GDM1 (cell line): Measurements from ENCODE around the gene ZNF337.
A peak's percentile ranks its signal among the peaks of the same experiment; 100 is the strongest.
"Not testable (repeated sequence)": the region's sequence is repeated elsewhere in the genome, so short reads cannot be mapped to it uniquely, and the experiment has no call there.

Experiments
- DNase-seq: peaks from one replicate; lab custom pipeline; 2025; lab: John Stamatoyannopoulos, UW

ZNF337 gene

GRCh38 chr20:25696371-25697131 lies at the start of gene ZNF337:
Gene ZNF337, minus strand, starts transcription at chr20:25696853. Its CDS starts 10,436 bp downstream, at chr20:25686417.
- DNase-seq = peak; percentile 95

GRCh38 chr20:25745738-25746137 lies 49.1 kb upstream of the ZNF337 start:
- no peak for DNase-seq

GRCh38 chr20:25745100-25745499 lies 48.4 kb upstream of the ZNF337 start:
- DNase-seq = no peak

DNA sequence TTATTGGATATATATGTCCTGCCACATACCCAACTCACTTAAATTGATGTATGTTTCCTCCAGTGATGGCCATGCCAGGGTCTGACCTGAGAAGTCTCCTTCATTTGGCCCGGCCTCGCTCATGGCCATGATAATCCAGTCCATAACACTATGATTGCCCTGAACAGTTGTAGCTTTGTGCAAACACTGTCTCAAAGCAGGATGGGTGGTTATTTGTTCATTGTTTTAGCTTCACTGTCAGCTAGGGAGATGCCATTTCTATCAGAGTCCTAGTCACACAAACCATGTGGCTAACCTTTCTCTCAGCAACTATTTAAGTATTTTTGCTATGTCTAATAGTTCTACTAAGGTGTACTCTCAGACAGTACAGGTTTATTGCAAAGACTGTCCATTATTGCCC lies 47.6 kb upstream of the ZNF337 start:
- no peak for DNase-seq

DNA sequence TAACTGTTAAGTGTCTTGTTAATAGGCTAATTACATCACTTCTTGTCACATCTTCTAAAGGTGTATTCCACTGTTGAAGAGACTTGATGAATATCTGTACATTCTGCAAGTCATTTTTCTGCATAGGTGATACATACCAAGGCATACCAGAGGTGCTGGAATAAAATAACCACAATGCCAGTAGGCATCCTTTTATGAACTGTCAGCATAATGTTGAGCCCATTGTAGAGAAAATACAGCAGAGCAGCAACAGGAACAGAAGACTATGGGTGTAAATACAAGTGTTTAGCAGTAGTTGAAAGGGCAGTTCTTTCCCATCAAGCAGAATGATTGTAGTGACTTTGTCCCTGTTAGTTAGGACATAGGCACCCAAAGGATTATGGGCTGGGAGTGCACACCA lies 44.4 kb upstream of the ZNF337 start:
- DNase-seq = no peak

DNA sequence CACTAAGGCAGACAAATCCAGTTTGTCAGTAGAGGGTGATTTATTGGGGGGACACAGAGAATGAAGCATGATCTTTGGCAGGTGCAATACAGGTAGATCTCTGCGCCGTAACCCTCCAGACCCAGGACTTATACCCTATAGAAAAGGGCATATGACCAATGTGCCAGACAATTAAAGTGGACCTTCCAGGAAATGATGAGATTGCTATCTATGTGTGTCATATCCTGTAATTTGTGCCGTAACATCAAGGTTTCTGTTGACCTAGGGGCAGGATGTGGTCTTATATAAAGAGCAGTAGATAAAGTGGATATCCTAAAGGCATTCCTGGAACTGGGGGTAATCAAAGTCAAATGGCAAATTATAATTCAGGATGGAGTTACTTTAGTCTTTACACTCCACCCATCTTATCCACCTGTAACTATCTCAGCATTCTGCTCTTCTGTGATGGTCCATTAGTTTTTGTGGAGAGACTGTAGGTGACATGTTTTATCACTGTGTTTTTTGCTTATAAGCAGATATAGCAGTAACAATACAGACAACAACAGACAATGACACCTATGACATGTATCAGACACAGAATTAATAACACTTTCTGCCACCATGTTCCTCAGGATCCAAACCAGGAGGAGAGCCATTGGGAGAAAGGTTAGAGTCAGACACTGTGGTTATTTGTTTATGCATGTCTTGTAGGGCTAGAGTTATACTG lies 43.1 kb upstream of the ZNF337 start:
- DNase-seq = no peak

DNA sequence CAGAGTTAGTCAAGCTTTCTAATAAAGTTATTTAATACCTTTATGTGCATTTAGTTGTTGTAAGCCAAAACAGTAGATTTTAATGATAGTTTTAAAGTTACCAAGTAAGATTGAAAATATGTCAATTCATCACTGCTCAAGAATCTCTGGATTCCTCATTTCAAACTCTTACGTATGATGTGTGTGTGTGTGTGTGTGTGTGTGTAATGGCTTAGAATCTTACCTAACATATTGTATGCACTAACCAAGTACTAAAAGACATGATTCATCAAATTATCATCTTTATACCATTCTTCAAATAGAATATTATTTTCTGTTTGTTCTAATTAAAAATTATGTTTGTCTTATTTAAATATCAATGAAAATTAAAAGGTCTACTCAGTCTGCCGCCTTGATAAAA lies 41.5 kb upstream of the ZNF337 start:
- DNase-seq = no peak

DNA sequence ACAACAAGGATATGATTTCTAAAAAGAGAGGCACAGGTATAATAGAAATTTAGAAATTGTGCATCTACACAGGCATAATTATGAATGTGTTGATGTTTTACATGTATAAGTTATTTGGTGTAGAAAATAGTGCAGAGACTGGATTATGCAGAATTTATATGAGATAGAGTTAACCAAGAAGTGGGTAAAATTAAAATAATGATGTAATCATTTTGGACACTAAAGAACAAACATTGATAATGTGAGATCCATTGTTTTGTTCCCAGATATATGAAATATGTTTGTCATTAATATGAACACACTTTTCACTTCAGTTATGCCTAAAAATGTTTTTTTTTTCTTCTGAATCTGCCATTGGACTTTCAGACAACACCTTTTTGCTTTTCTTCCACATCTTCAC lies 37.2 kb upstream of the ZNF337 start:
- no peak for DNase-seq

GRCh38 chr20:25730862-25731261 lies 34.2 kb upstream of the ZNF337 start:
- no peak for DNase-seq

GRCh38 chr20:25726357-25726756 lies 29.7 kb upstream of the ZNF337 start:
- no peak for DNase-seq

DNA sequence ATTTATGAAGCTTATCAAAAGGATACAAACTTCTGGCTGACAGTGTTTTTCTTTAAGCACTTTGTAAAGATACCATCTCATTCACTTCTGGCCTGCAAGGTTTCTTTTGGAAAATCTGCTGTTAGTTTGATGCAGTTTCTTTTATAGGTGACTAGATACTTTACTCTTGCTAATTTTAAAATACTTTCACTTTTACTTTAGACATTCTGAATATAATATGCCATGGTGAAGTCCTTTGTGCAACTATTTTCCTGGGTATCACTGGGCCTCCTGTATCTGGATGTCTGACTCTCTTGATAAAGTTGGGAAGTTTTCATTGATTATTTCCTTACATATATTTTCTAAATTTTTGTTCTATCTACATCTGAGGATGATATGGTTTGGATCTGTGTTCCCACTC lies 29.0 kb upstream of the ZNF337 start:
- no peak for DNase-seq

DNA sequence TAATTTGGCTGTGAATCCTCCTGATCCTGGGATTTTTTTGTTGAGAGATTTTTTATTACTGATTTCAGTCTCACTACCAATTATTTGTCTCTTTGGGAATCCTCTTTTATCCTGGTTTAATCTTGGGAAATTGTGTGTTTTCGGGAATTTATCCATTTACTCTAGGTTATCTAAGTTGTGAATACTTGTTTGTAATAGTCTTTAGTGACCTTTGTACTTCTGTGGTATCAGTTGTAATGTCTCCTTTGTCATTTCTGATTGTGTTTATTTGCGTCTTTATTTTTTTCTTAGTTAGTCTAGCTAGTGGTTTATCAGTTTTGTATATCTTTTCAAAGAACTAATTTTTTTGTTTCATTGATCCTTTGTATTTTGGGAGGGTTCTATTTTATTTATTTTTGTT lies 27.3 kb upstream of the ZNF337 start:
- no peak for DNase-seq

GRCh38 chr20:25720285-25720684 lies 23.6 kb upstream of the ZNF337 start:
- no peak for DNase-seq

- DNase-seq = not testable (repeated sequence)
These were observed 22.5 kb upstream of the ZNF337 start for GRCh38 chr20:25718896-25719809.

GRCh38 chr20:25707695-25708094 lies 11.0 kb upstream of the ZNF337 start:
- no peak for DNase-seq

- no peak for DNase-seq
These were observed 10.1 kb upstream of the ZNF337 start for GRCh38 chr20:25706793-25707192.

GRCh38 chr20:25705830-25706351 lies 9.2 kb upstream of the ZNF337 start:
- DNase-seq = no peak

- DNase-seq = not testable (repeated sequence)
These were observed 7.7 kb upstream of the ZNF337 start for GRCh38 chr20:25704303-25704702.

- not testable (repeated sequence) for DNase-seq
These were observed 4.2 kb upstream of the ZNF337 start for GRCh38 chr20:25700835-25701234.

- DNase-seq = no peak
These were observed 3.3 kb upstream of the ZNF337 start for GRCh38 chr20:25699914-25700313.

DNA sequence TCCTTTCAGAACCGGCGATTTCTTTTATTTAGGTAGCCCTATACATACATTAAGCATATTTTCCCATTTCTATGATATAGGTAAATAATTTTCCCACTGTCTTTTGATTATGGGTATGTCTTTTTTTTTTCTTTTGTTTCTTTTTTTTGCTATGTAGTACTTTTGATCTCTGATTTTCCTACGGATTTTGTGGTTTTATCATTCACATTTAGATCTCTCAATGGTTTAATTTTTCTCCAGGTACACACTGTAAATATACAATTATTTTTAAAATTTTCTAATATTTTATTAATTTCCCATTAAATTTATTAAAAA lies 436 bp upstream of the ZNF337 start:
- DNase-seq = no peak
